Left hindlimb (tissue), 1 donor: ENCODE data around the gene STOML2.
"Not testable (repeated sequence)": the region's sequence is repeated elsewhere in the genome, so short reads cannot be mapped to it uniquely, and the experiment has no call there.

Experiments
- DNase-seq: peaks from one replicate; pipeline ENCODE4 v3.0.0-alpha.2; 2018

STOML2 gene, protein sequence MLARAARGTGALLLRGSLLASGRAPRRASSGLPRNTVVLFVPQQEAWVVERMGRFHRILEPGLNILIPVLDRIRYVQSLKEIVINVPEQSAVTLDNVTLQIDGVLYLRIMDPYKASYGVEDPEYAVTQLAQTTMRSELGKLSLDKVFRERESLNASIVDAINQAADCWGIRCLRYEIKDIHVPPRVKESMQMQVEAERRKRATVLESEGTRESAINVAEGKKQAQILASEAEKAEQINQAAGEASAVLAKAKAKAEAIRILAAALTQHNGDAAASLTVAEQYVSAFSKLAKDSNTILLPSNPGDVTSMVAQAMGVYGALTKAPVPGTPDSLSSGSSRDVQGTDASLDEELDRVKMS

DNA sequence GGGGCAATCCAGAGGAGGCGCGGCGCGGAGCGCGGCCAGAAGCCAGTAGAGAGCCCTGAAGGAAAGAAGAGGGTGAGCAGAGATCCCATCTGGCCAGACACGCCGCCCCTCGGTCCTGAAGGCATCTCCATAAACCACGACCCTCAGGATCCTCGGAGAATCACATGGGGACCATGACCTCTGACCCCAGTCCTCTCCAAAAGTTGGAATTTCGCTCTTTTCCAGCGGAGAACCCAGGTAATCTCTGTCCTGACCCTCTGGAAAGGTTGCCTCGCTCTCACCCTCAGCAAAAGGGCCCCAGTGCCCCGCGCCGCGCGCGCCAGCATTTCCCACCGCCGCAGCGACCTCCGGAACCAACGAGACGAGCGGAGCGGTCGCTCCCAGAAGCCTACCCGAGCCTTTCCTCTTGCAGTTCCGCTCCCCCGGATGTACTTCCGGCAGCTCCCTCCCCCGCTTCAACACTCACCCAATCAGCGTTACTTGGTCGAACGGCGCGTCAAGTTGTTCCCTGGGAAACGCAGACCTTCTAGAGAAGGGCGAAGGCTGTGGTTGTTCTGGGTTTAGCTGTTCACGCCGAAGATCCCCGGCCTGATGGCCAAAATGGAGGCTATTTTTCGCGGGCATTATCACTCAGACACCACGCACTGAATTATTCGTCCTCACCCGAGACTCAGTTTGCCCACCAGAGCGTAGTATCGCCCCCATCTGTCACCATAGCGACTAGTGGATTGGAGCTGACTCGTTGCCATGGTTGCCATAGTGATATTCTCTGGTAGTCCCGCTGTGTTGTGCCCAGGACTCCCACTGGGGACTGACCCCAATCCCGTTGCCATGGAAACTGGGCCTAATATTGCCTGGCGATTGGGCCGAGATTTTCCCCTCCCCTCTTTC lies at the start of gene STOML2:
STOML2 (minus strand) TSS at position 363 of the 891 bp plus-strand sequence; CDS start at position 326, 37 bp downstream.
- peak; percentile 96 for DNase-seq

DNA sequence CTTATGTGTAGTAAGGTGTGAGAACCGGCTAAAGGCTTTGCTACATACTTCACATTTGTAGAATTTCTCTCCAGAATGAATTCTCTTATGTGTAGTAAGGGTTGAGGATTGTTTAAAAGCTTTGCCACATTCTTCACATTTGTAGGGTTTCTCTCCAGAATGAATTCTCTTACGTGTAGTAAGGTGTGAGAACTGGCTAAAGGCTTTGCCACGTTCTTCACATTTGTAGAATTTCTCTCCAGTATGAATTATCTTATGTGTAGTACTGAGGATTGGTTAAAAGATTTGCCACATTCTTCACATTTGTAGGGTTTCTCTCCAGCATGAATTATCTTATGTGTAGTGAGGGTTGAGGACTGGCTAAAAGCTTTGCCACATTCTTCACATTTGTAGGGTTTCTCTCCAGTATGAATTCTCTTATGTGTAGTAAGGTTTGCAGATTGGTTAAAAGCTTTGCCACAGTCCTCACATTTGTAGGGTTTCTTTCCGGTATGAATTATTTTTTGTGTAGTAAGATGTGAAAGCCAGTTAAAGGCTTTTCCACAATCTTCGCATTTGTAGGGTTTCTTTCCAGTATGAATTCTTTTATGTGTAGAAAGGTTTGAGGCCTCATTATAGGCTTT lies 45.1 kb upstream of the STOML2 start:
- DNase-seq, result not testable (repeated sequence)

DNA sequence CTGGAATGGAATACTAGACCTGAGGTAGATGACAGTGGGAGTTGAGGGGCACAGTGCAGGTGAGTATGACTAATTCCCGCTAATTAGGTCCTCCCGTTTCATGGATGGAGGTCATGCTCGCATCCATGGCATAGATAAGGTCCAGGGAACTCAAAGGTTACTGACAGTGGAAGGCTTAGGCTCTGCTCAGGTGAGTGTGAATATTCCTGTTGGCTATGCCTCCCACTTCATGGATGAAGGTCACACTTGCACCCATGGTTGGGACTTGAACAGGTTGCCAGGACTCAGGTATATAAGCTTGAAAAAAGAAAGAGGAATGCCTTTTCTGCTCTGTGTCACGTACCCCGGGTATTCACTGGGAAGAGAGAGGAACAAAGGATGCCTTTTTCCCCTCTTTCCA lies 39.1 kb upstream of the STOML2 start:
- DNase-seq, result no peak

DNA sequence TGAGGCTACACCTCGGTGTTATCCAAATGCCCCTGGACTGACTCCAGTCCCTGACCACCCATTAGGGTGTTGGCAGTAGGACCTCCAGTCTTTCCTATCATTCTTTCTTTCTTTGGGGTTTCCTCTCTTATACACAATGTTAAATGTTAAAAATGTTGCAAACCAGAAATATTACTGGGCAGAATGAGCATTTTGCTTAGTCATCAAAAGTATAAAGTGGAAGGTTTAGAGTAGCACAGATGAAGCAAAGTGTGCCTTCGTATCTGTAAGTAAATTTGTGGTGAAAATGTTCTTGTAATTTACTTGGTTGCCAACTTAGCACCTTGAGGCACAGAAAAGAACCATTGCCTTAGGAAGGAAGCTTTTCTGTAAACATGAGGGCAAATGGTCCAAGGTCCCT lies 37.2 kb upstream of the STOML2 start:
- DNase-seq, result no peak

DNA sequence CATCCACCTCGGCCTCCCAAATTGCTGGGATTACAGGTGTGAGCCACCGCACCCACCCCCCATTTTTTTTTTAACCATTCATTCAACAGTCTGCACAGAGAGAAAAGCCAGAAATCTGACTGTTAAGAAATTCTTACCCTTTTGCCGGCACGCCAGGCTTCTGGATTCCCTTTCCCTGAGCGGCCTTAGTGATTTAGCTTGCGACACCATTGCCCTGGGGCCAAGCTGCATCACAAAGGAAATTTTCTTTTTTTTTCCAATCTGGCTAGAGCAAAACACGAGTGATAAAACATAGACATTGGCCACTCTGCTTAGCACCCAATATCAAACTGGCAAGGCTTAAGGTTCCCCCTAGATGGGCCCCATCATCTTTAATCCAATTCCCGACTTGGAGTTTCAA lies 33.9 kb upstream of the STOML2 start:
- no peak for DNase-seq

DNA sequence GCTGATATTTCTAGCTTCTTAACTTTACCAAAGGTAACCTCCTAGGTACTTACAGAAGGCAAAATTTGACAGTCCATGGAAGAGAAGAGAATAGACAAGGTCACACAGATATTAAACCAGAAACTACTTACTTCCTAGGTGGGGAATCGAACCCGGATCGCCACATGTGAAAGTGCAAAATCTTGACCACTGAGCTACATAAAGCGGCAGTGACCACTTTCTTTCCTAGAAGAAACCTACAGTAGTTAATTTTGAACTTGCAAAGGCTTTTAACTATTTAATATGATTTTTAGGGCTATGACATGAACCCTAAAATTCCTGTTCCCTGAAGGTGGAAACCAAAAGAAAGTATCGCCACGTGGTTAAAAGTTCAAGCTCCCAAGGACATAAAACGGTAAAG lies 33.1 kb upstream of the STOML2 start:
- DNase-seq, result no peak

DNA sequence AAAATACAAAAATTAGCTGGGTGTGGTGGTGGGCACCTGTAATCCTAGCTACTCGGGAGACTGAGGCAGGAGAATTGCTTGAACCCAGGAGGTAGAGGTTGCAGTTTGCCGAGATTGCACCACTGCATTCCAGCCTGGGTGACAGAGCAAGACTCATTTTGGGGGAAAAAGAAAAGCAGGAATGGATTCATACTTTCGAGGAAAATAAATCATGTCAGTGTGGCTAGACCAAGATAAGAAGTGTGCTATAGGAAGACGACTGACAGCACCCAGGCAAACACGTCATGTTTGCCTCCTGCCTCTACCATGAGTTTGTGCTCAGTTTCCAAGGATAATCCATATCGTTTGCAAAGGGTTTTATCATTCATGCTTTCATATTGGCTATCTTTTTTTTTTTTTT lies 32.0 kb upstream of the STOML2 start:
- no peak for DNase-seq

DNA sequence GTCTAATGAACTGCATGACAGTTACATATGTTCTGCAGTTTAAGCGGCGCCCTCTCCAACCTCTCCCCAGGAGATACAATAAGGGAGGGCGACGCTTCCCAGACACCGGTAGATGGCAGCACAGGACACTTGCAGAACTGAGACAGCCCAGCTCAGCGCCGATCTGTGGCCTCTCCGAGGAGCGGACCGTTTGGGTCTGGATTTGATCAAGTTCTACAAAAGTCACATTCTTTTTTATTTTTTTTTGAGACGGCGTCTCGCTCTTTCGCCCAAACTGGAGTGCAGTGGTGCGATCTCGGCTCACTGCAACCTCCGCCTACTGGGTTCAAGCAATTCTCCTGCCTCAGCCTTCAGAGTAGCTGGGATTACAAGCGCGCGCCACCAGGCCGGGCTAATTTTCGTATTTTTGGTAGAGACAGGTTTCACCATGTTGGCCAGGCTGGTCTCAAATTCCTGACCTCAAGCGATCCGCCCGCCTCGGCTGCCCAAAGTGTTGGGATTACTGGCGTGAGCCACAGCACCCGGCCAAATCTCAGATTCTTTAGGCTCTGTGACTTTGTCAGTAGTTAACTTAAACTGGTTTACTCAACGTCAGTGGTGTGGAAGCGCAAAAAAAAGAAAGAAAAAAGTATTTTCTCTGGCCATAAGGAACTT lies 14.1 kb upstream of the STOML2 start:
- DNase-seq, result peak; percentile 92

DNA sequence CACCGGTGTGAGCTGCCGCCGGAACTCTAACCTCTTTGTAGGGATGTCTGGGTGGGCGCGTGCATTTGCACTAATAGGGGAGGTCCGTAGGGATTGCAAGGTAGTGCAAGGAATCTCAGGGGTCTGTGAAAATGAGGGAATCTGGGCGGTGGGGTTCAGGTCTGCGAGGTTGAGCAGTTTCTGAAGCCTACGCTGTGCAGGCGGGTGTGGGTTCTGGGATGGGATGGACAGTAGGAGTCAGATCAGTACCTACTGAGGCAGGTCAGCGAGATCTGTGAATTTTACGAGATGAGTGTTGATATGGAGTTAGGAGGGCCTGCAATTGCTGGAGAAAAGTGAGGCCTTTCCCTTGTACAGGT lies 13.6 kb upstream of the STOML2 start:
- DNase-seq, result no peak

DNA sequence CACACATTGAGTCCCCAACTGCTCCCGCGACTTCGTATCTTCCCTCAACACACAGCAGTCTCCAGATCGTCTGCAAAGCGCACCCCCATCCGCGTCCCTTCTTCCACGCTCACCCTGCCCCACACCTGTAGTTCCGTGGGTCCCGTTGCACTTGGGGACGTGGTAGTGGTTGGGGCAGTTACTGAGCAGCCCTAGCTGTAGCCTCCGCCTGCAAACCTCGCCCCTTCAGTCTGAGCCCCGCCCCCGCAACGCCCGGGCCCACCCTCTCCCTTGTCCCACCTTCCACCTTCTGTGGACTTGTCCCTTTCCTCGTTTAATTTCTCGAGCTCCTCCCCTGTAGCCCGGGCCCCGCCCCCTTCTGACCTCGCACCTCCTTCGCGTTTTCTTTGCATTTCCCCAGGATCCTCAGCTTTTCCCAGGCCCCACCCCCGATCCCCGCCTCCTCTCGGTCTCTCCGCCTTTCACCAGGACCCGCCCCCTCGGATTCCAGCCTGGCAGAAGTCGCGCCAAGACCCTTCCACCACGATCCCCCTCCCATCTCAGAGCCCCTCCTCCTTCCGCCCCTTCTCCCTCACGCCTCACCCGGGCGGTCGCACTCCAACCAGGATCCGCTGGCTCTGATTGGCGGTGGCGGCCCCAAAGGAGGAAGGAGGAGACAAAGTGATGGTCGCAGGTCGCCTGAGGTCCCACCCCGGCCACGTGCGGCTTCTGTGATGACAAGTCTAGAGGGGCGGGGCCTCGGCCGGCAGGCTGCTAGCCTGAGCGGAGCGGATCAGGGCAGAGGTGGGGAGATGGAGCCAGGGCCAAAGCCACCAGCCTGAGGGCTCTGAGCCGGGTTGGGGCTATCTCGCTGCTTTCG lies 13.0 kb upstream of the STOML2 start, which contains the start of gene ATOSB:
ATOSB (minus strand) TSS at position 183 of the 859 bp plus-strand sequence. CDS start 7,588 bp downstream, outside the sequence.
- DNase-seq, result peak; percentile 99

DNA sequence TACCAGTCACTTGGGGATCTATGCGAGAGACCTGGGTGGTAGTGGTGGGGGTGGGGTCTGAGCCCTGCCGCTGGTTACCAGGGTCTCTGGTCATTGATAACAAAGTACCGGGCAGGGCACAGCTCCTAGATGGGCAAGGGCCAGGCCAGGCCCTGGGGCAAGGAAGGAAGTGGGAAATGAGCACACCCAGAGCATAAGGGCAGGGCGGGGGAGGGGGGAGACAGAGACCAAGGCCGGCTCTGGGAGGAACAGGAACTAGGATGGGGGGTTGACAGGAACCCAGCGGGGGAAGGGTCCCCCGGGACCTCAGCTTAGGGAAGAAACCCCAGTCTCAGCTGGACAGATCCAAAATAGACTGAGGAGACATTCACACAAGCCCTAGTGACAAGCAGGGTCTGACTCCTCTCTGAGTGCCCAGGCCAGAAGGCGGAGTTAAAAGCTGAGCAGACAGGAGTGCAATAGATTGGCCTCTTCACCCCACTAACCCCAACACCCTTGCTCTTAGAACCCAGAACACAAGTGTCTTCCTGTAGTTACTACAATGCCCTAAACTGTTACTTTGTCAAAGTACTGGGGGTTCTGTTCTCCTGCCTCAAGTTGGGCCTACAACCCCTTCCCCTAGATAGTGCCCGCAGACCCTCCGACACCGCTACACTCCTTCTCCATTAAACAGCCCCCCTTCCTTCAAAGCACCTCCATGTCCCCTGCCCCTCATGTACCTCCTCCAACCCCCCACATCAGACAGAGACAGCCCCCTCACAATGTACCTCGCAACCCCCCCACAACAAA lies 12.1 kb upstream of the STOML2 start:
- peak; percentile 74 for DNase-seq

DNA sequence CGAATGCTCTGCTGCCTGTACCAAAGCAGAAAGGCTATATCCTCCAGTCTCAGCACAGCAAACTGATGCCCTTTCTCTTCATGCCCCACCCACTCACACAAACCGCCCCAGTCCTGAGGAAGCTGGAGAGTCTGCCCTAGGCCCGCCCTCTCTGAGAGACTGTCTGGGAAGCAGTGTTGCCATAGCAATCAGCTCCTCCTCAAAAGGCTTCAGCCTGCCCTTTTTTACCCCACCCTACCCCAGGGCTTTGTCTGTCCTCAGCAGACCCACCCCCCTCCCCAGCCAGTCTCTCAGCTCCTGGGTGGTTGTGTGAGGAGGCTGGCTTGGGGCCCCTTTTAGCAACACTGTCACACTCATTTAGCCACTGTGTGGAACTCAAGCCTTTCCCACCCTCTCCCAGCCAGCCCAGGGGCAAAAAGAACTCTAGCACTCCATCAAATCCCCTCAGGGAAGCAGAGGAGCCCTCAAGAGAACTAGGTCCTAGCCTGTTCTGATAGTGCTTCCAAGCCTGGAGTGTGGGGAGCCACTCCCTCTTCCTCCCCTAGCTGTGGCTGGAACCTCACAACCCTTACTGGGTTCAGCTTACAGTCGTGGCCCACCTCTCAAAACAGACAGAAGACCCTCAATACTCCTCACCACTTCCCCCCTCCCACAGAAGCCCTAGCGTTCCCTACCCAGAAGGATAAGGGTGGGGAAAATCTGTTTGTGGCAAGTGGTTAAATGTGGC lies 11.3 kb upstream of the STOML2 start:
- peak; percentile 88 for DNase-seq

DNA sequence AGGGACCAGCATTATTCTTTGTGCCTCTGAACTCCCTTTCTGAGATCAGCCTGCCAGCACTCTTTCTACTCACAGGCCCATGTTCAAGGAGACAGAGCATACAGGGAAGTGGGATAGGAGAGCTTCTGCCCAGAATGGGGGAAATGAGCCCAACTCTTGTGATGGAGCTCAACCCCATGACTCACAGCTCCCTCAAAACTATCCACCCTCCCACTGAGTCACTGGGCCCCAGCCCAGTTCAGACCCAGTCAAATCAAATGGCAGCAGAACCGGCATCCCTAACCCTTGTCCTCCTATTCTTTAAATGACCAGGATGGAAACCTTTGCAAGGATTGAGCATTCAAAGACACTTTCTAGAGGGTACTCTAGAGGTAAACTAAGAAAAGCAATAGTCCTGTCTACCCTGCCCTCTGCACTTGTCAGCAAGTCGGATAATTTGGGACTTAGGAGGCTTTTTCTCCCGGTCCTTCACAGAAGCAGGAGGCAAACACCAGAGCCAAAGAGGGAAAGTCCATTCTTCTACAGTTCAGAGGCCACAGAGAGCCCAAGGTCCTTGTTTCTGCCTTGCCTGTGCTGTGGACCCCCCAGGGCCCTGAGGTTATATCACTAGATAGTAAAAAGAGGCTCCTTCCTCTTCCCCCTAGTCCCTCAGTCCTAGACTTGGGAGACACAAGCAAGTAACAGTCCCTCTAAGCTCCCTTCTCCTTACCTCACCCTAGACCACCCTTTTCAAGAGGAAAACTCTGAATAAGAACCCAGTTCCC lies 9.5 kb upstream of the STOML2 start:
- DNase-seq, result no peak

DNA sequence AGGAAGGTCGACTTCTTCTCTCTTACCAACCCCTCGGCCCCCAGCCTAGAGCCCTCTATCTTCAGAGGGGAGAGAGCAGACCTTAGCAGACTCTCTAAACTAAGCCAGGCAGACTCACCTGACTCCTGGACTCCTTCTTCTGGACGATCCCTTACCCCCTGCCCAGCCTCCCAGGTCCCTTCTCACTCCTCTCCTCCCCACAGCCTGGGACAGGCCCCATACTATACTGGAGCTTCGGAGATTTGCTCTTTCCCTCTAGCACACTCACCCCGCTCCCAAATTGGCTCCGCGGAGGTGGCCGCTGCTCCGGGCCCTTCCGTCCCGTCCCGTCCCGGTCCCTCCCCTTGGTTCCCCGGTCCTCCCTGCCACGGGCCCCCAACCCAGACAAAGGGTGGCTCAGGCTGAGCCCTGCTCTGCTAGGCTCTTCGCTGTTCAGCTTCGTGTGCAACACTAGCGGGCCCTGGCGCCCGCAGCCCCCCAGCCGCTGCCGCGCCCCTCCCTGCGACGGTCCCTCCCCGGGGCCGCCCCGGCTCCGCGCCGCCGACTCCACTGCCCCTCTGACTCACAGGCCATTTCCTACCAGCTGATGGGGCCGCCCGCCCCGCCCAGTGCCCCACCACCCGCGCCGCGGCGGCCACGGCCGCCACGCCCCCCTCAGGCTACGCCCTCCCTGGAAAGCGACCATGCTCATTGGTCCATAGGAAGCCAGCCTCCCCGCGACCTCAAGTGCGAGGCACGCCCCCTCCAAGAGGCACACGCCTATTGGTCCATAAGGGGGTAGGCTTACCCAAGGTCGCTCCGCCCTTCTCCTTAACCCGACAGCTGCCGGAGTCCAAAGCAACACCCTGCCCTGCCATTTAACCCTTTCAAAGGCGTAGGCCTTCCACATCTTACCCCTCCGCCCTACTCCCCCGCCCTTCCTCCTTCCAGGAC lies 8.3 kb upstream of the STOML2 start:
- peak; percentile 98 for DNase-seq

DNA sequence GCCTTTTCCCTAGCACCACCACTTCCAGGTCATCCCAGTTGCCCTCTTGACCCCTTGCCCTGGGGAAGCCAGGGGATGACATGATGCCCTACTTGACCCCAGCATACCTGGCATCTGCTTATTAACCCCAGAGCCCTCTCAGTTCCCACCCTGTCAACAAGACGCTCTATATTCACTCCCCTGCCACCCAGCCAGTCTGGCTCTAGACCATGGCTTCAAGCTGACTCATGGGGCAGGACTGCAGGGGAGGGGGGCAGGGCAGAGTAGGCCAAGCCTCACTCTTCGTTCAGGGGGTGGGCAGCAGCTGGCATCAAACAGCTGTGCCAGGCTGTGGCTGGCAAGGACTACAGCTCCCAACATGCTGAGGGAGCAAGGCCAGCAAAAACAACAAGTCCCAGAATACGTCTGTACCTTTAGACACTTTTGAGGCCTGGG lies 7.4 kb upstream of the STOML2 start:
- no peak for DNase-seq

DNA sequence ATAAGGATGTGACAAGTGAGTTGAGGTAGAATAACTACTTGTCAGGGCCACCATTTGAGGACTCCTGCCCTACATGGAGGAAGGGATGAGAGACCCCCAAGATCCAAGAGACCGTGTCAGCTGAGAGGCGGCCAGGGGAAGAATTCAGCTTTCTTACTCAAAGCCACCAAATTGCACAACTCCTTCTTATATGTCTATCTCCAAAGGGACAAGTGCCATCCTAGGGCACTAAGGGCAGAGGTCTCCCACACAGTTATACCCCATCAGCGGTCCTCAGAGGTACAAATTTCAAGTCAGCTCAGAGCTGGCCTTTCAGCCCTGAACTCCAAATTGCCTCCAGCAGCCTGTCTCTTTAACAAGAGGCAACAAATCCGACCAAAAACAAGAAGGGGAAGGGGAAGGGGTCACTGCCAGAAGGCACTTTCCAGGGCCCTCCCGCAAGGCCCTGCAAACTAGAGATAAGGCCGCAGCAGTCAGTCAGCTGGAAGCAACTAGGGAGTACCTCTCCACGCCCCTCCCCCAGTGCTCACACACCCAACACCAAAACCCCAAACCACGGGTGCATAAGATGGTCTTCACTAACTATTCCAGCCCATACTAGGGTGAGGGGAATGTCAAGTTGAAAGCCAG lies 6.1 kb upstream of the STOML2 start:
- DNase-seq, result no peak

DNA sequence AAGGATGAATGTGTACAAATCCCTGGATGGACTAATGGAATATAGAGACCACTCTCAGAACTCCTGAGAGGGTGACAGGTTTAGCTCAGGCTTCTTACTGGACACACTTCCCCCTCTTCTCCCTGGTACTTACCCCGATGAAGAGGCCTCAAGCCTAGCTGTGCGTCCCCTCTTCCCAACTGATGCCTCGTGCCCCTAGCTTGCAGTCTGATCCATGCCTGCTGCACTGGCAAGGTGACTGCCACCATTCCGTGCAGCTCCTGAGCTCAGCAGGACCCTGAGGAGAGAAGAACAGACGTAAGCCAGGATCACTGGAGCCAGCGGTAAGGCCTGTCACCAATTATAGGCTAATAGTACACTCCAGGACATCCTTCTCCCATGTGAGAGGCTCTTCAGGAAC lies 5.5 kb upstream of the STOML2 start:
- DNase-seq, result no peak
